ENCODE data around the gene RAB7B.
A peak's percentile ranks its signal among the peaks of the same experiment; 100 is the strongest.
"Not testable (repeated sequence)": the region's sequence is repeated elsewhere in the genome, so short reads cannot be mapped to it uniquely, and the experiment has no call there.

RAB7B gene

GRCh38 chr1:206002871-206003801 is at the start of gene RAB7B:
Gene RAB7B (minus strand): TSS chr1:206003395. CDS start chr1:205994135, 9,260 bp downstream.
- no peak within 1 kb of the TSS for H3K9ac ChIP-seq

GRCh38 chr1:206052231-206052865 is 49.2 kb upstream of the RAB7B start:
- not testable (repeated sequence) for H3K36me3 ChIP-seq (ENCODE audit: control insufficient read depth, insufficient read depth, low read length); H3K4me3 ChIP-seq (ENCODE audit: low read depth, low read length); H3K4me1 ChIP-seq; H3K9me3 ChIP-seq (ENCODE audit: control insufficient read depth, low read length); H3K27me3 ChIP-seq (ENCODE audit: control insufficient read depth, insufficient read depth, low read length); H2AFZ ChIP-seq; H3K27ac ChIP-seq; H3K4me2 ChIP-seq (ENCODE audit: low read length); H3K9ac ChIP-seq; H3K79me2 ChIP-seq

More at GRCh38 chr1:206002871-206003801, at the start of gene RAB7B:
- Histone ChIP-seq H3K4me1 (no peaks in the 10 kb centered on the region), H3K27me3 (ENCODE audit: control insufficient read depth, insufficient read depth, low read length) (no peaks in the 10 kb centered on the region), H3K27ac (no peak within 1 kb of the TSS), H3K36me3 (ENCODE audit: control insufficient read depth, insufficient read depth, low read length) (no peaks in the 10 kb centered on the region), H3K4me3 (ENCODE audit: low read depth, low read length) (no peak within 1 kb of the TSS), H2AFZ (peak within 1 kb of the TSS; percentile 64), H3K9me3 (ENCODE audit: control insufficient read depth, low read length) (no peaks in the 10 kb centered on the region), H3K79me2 (no peaks in the 10 kb centered on the region), H3K4me2 (ENCODE audit: low read length) (no peak within 1 kb of the TSS)
- no peak for TF ChIP-seq CTCF (IDR thresholded peaks at IDR 0.05)

- no peaks in the 10 kb centered on the region for H3K79me2 ChIP-seq
- no peak overlapping the region for H2AFZ ChIP-seq
- TF ChIP-seq CTCF (IDR thresholded peaks at IDR 0.05), result no peak
- H3K9ac ChIP-seq, result no peak overlapping the region
- H3K4me2 ChIP-seq (ENCODE audit: low read length), result no peak overlapping the region
- no peaks in the 10 kb centered on the region for H3K36me3 ChIP-seq (ENCODE audit: control insufficient read depth, insufficient read depth, low read length)
- H3K4me1 ChIP-seq, result no peaks in the 10 kb centered on the region
- no peaks in the 10 kb centered on the region for H3K27me3 ChIP-seq (ENCODE audit: control insufficient read depth, insufficient read depth, low read length)
- no peak overlapping the region for H3K27ac ChIP-seq
- H3K4me3 ChIP-seq (ENCODE audit: low read depth, low read length), result no peak overlapping the region
- H3K9me3 ChIP-seq (ENCODE audit: control insufficient read depth, low read length), result no peaks in the 10 kb centered on the region
Measured at GRCh38 chr1:206050655-206051235, 47.5 kb upstream of the RAB7B start.

GRCh38 chr1:206049919-206050600 is 46.9 kb upstream of the RAB7B start:
- Histone ChIP-seq H3K4me1 (no peaks in the 10 kb centered on the region), H3K36me3 (ENCODE audit: control insufficient read depth, insufficient read depth, low read length) (no peaks in the 10 kb centered on the region), H3K79me2 (no peaks in the 10 kb centered on the region), H3K4me2 (ENCODE audit: low read length) (no peak overlapping the region), H3K27ac (no peak overlapping the region), H3K27me3 (ENCODE audit: control insufficient read depth, insufficient read depth, low read length) (no peaks in the 10 kb centered on the region), H3K9me3 (ENCODE audit: control insufficient read depth, low read length) (no peaks in the 10 kb centered on the region), H3K9ac (no peak overlapping the region), H2AFZ (no peak overlapping the region), H3K4me3 (ENCODE audit: low read depth, low read length) (no peak overlapping the region)
- no peak for TF ChIP-seq CTCF (IDR thresholded peaks at IDR 0.05)

GRCh38 chr1:206049293-206049692 is 46.1 kb upstream of the RAB7B start:
- no peak for TF ChIP-seq CTCF (IDR thresholded peaks at IDR 0.05)
- Histone ChIP-seq H3K9ac (no peak overlapping the region), H3K79me2 (no peaks in the 10 kb centered on the region), H3K27ac (no peak overlapping the region), H3K4me2 (ENCODE audit: low read length) (no peak overlapping the region), H3K4me3 (ENCODE audit: low read depth, low read length) (no peak overlapping the region), H3K27me3 (ENCODE audit: control insufficient read depth, insufficient read depth, low read length) (no peaks in the 10 kb centered on the region), H2AFZ (no peak overlapping the region), H3K36me3 (ENCODE audit: control insufficient read depth, insufficient read depth, low read length) (no peaks in the 10 kb centered on the region), H3K4me1 (no peaks in the 10 kb centered on the region), H3K9me3 (ENCODE audit: control insufficient read depth, low read length) (no peaks in the 10 kb centered on the region)
